ENCODE data around the gene TAX1BP3.

The TAX1BP3 gene

GRCh38 chr17:3698139-3698538, 29.8 kb upstream of the TAX1BP3 start:
- H3K27ac ChIP-seq (ENCODE audit: extremely low read depth, low read depth, low read length), result no peak overlapping the region
- H3K9me3 ChIP-seq (ENCODE audit: control insufficient read depth, insufficient read depth, low read depth, low read length), result no peaks in the 10 kb centered on the region
- no peak overlapping the region for H3K4me3 ChIP-seq (ENCODE audit: low read depth, low read length)
- POLR2A ChIA-PET, result no interaction called here
- CTCF ChIA-PET, result no interaction called here
- TF ChIP-seq ZNF292 (tag by site-specific recombination; IDR thresholded peaks at IDR 0.05; ENCODE audit: borderline replicate concordance, low read depth), result no peak
- TF ChIP-seq TRIM28 (IDR thresholded peaks at IDR 0.05; ENCODE audit: borderline replicate concordance, low read length), result no peak
- TF ChIP-seq SCRT2 (tag by site-specific recombination; IDR thresholded peaks at IDR 0.05), result no peak
- TF ChIP-seq, protein P1, sequence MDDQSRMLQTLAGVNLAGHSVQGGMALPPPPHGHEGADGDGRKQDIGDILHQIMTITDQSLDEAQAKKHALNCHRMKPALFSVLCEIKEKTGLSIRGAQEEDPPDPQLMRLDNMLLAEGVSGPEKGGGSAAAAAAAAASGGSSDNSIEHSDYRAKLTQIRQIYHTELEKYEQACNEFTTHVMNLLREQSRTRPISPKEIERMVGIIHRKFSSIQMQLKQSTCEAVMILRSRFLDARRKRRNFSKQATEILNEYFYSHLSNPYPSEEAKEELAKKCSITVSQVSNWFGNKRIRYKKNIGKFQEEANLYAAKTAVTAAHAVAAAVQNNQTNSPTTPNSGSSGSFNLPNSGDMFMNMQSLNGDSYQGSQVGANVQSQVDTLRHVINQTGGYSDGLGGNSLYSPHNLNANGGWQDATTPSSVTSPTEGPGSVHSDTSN (CRISPR knock-in tag; IDR thresholded peaks at IDR 0.05), result no peak
- TF ChIP-seq ZNF624 (tag by site-specific recombination; IDR thresholded peaks at IDR 0.05), result no peak
- TF ChIP-seq SCRT1 (tag by site-specific recombination; IDR thresholded peaks at IDR 0.05; ENCODE audit: borderline replicate concordance), result no peak
- no peak for TF ChIP-seq ZNF362 (tag by site-specific recombination; IDR thresholded peaks at IDR 0.05)
- TF ChIP-seq, protein P2, sequence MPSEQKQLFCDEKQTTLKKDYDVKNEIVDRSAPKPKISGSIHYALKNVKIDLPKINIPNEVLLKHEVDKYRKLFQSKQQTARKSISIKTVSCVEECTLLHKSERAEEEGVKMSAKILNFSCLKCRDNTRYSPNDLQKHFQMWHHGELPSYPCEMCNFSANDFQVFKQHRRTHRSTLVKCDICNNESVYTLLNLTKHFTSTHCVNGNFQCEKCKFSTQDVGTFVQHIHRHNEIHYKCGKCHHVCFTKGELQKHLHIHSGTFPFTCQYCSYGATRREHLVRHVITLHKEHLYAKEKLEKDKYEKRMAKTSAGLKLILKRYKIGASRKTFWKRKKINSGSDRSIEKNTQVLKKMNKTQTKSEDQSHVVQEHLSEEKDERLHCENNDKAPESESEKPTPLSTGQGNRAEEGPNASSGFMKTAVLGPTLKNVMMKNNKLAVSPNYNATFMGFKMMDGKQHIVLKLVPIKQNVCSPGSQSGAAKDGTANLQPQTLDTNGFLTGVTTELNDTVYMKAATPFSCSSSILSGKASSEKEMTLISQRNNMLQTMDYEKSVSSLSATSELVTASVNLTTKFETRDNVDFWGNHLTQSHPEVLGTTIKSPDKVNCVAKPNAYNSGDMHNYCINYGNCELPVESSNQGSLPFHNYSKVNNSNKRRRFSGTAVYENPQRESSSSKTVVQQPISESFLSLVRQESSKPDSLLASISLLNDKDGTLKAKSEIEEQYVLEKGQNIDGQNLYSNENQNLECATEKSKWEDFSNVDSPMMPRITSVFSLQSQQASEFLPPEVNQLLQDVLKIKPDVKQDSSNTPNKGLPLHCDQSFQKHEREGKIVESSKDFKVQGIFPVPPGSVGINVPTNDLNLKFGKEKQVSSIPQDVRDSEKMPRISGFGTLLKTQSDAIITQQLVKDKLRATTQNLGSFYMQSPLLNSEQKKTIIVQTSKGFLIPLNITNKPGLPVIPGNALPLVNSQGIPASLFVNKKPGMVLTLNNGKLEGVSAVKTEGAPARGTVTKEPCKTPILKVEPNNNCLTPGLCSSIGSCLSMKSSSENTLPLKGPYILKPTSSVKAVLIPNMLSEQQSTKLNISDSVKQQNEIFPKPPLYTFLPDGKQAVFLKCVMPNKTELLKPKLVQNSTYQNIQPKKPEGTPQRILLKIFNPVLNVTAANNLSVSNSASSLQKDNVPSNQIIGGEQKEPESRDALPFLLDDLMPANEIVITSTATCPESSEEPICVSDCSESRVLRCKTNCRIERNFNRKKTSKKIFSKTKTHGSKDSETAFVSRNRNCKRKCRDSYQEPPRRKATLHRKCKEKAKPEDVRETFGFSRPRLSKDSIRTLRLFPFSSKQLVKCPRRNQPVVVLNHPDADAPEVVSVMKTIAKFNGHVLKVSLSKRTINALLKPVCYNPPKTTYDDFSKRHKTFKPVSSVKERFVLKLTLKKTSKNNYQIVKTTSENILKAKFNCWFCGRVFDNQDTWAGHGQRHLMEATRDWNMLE (tag by site-specific recombination; conservative IDR thresholded peaks at IDR 0.05; ENCODE audit: low read depth), result no peak
- no peak for TF ChIP-seq ZNF548 (tag by site-specific recombination; IDR thresholded peaks at IDR 0.05)
- no peak for TF ChIP-seq ZNF23 (tag by site-specific recombination; IDR thresholded peaks at IDR 0.05; ENCODE audit: borderline replicate concordance)
- TF ChIP-seq, protein P3, sequence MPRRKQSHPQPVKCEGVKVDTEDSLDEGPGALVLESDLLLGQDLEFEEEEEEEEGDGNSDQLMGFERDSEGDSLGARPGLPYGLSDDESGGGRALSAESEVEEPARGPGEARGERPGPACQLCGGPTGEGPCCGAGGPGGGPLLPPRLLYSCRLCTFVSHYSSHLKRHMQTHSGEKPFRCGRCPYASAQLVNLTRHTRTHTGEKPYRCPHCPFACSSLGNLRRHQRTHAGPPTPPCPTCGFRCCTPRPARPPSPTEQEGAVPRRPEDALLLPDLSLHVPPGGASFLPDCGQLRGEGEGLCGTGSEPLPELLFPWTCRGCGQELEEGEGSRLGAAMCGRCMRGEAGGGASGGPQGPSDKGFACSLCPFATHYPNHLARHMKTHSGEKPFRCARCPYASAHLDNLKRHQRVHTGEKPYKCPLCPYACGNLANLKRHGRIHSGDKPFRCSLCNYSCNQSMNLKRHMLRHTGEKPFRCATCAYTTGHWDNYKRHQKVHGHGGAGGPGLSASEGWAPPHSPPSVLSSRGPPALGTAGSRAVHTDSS (tag by site-specific recombination; IDR thresholded peaks at IDR 0.05), result no peak
- peaks cover 0 to 7% of the 10 kb centered on the region in 2 experiments; a peak in 2 of 3 replicates for H3K36me3 ChIP-seq (ENCODE audit: control insufficient read depth in 2 of 2, insufficient read depth in 1 of 2, low read length in 2 of 2)
- H3K4me1 ChIP-seq (ENCODE audit: control insufficient read depth, insufficient read depth, low read length), result no peaks in the 10 kb centered on the region; the same call in 1 of the 2 replicates

- H3K27ac ChIP-seq (ENCODE audit: extremely low read depth, low read depth, low read length), result no peak overlapping the region
- no peak for TF ChIP-seq ZNF391 (tag by site-specific recombination; IDR thresholded peaks at IDR 0.05; ENCODE audit: borderline replicate concordance, low read depth)
- TF ChIP-seq ZSCAN16 (tag by site-specific recombination; IDR thresholded peaks at IDR 0.05), result no peak
- TF ChIP-seq ZNF529 (tag by site-specific recombination; IDR thresholded peaks at IDR 0.05; ENCODE audit: insufficient replicate concordance), result no peak
- no peak for TF ChIP-seq ZNF311 (tag by site-specific recombination; IDR thresholded peaks at IDR 0.05; ENCODE audit: borderline replicate concordance)
- TF ChIP-seq, protein P2 (tag by site-specific recombination; conservative IDR thresholded peaks at IDR 0.05; ENCODE audit: low read depth), result no peak
- no peak for TF ChIP-seq YY2 (tag by site-specific recombination; IDR thresholded peaks at IDR 0.05)
- TF ChIP-seq ZNF658 (tag by site-specific recombination; IDR thresholded peaks at IDR 0.05), result no peak
- TF ChIP-seq PATZ1 (tag by site-specific recombination; IDR thresholded peaks at IDR 0.05), result no peak
These were observed 28.7 kb upstream of the TAX1BP3 start for GRCh38 chr17:3697103-3697476.

More at GRCh38 chr17:3697103-3697476, 28.7 kb upstream of the TAX1BP3 start:
- POLR2A ChIA-PET, result interaction anchor here (2.0 kb wide), 1 partner anchor 27 kb away, joined by 4 read pairs; the partner anchor contains the start of gene HASPIN
- peaks cover 0 to 2% of the 10 kb centered on the region in 2 experiments; a peak in 2 of 3 replicates for H3K36me3 ChIP-seq (ENCODE audit: control insufficient read depth in 2 of 2, insufficient read depth in 1 of 2, low read length in 2 of 2)
- no peaks in the 10 kb centered on the region for H3K9me3 ChIP-seq (ENCODE audit: control insufficient read depth, insufficient read depth, low read depth, low read length)
- no peak overlapping the region for H3K4me3 ChIP-seq (ENCODE audit: low read depth, low read length)
- no peaks in the 10 kb centered on the region; the same call in 1 of the 2 replicates for H3K4me1 ChIP-seq (ENCODE audit: control insufficient read depth, insufficient read depth, low read length)
- CTCF ChIA-PET, result interaction anchor here (0.6 kb wide), 1 partner anchor 27 kb away, joined by 3 read pairs; the partner anchor contains the start of gene HASPIN

All from HEK293 (cell line).